Measurements from ENCODE around the gene LRRC3.

Gene LRRC3

GRCh38 chr21:44494956-44495355 lies 39.6 kb downstream of the LRRC3 start:
- no peak for DNase-seq (ENCODE audit: low read depth)
- TF ChIP-seq, protein P1, sequence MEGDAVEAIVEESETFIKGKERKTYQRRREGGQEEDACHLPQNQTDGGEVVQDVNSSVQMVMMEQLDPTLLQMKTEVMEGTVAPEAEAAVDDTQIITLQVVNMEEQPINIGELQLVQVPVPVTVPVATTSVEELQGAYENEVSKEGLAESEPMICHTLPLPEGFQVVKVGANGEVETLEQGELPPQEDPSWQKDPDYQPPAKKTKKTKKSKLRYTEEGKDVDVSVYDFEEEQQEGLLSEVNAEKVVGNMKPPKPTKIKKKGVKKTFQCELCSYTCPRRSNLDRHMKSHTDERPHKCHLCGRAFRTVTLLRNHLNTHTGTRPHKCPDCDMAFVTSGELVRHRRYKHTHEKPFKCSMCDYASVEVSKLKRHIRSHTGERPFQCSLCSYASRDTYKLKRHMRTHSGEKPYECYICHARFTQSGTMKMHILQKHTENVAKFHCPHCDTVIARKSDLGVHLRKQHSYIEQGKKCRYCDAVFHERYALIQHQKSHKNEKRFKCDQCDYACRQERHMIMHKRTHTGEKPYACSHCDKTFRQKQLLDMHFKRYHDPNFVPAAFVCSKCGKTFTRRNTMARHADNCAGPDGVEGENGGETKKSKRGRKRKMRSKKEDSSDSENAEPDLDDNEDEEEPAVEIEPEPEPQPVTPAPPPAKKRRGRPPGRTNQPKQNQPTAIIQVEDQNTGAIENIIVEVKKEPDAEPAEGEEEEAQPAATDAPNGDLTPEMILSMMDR (conservative IDR thresholded peaks at IDR 0.05; ENCODE audit: low read length), result no peak
- no peak overlapping the region for H3K4me3 ChIP-seq (ENCODE audit: low read length)

- TF ChIP-seq, protein P1 (conservative IDR thresholded peaks at IDR 0.05; ENCODE audit: low read length), result no peak
- no peak for DNase-seq (ENCODE audit: low read depth)
- no peak overlapping the region for H3K4me3 ChIP-seq (ENCODE audit: low read length)
Observed at GRCh38 chr21:44495611-44496563, 40.6 kb downstream of the LRRC3 start.

- DNase-seq (ENCODE audit: low read depth), result no peak
- H3K4me3 ChIP-seq (ENCODE audit: low read length), result no peak overlapping the region
- TF ChIP-seq, protein P1 (conservative IDR thresholded peaks at IDR 0.05; ENCODE audit: low read length), result no peak
Observed at GRCh38 chr21:44496564-44497550, 41.5 kb downstream of the LRRC3 start.

GRCh38 chr21:44497703-44498126 lies 42.4 kb downstream of the LRRC3 start:
- DNase-seq (ENCODE audit: low read depth), result peak; percentile 22
- no peak overlapping the region for H3K4me3 ChIP-seq (ENCODE audit: low read length)
- TF ChIP-seq, protein P1 (conservative IDR thresholded peaks at IDR 0.05; ENCODE audit: low read length), result no peak

DNA sequence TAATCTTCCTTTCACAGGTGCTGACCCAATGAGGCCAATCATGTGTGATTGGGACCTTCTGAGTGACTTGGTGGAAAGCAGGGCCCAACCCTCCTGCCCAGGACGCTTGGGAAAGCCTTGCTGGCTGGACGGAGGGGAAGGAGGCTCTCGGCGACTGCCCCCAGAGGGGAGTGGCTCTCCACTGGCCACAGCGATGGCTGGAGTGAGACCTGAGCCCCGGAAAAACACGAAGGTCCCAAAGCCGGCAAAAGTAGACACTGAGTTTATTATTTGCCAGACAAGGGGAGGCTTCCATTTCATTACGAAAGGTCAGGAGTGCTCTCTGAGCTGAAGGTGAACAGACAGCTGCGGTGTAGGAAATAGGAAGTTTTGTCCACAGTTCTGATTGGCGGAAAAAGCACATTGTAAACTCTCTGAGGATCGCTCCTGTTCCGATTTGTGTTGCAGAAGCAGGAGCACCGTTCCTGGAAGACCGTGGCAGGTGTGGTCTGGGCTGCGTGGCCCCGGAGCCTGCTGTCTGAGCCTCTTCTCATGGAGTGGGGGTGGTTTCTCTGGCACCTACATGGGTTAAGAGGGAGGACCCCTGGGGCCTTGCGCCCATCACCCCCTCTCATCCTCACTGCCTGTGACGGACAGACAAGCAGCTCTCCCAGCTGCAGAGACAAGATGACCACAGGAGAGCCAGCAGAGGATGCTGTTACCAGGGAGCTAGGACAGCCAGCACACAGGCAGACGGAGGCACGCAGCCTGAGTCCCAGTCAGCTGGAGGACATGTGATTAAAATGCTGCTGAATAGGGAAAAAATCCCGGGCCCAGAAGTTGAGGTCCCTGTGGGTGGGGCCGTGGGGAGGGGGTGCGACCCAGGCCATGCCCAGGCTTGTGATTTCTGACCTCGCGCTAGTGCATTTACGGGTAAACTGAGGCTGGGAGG lies 43.2 kb downstream of the LRRC3 start:
- no peak for DNase-seq (ENCODE audit: low read depth)
- TF ChIP-seq, protein P1 (conservative IDR thresholded peaks at IDR 0.05; ENCODE audit: low read length), result no peak
- no peak overlapping the region for H3K4me3 ChIP-seq (ENCODE audit: low read length)

DNA sequence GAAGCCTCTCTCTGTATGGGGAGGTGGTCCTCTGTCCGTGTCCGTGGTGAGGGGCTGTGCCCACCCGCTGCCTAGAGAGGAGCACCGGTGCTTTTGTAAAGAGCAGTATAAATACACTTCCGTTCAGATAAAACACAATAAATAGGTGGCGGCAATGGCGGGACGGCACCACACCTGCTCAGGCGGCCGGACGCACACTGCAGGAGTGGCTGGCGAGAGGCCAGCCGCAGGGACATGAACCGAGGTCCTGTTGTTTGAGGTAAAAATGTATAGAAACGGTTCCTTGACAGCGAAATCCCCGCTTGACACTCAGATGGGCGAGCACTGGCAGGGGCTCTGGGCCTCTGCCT lies 43.9 kb downstream of the LRRC3 start:
- no peak for DNase-seq (ENCODE audit: low read depth)
- H3K4me3 ChIP-seq (ENCODE audit: low read length), result no peak overlapping the region
- TF ChIP-seq, protein P1 (conservative IDR thresholded peaks at IDR 0.05; ENCODE audit: low read length), result no peak

All from AG10803 (cell line).